Thoracic aorta (tissue), 2 donors: ENCODE measurements around the gene TMEM108. TPM values are rescaled to one million over a fixed set of nuclear protein-coding genes. Genes with fewer than 3 reads are reported as not detected.

Source experiments
- ATAC-seq: fragments of 150-250 bp; one replicate; pipeline ENCODE4 v1.8.0; 2017; ENCODE audit warnings: low read depth; ENCODE audit not compliant: insufficient number of reproducible peaks, low FRiP score
- DNase-seq: peaks from one replicate; pipeline ENCODE4 v3.0.0-alpha.2; 2020; ENCODE audit warnings: low spot score
- H3K27ac ChIP-seq, 2 donors: fragments of 200-600 bp; sonication (generic); 1 replicate in 1 of 2; 2 replicates in 1 of 2; pipeline ENCODE4 v1.5.1; 2016; ENCODE audit warnings: mild to moderate bottlenecking in 2 of 2, moderate library complexity in 2 of 2
- H3K27me3 ChIP-seq: fragments of 200-600 bp; sonication (generic); replicated peaks from 2 replicates; pipeline ENCODE4 v1.6.0; 2016; ENCODE audit warnings: mild to moderate bottlenecking; ENCODE audit not compliant: insufficient read depth
- H3K36me3 ChIP-seq: fragments of 200-600 bp; sonication (generic); one replicate; pipeline ENCODE4 v1.5.1; 2016
- H3K4me1 ChIP-seq, 2 donors: fragments of 200-600 bp; sonication (generic); 1 replicate in 1 of 2; 2 replicates in 1 of 2; pipeline versions ENCODE4 v1.5.1 to v1.6.0; 2016; ENCODE audit warnings: low read depth in 2 of 2, mild to moderate bottlenecking in 1 of 2; ENCODE audit not compliant: control insufficient read depth in 1 of 2
- H3K4me3 ChIP-seq: fragments of 200-600 bp; sonication (generic); 2 replicates; pipeline ENCODE4 v1.5.1; 2016; ENCODE audit warnings: mild to moderate bottlenecking
- H3K9me3 ChIP-seq: fragments of 200-600 bp; sonication (generic); 2 replicates; pipeline ENCODE4 v1.5.1; 2016
- CTCF ChIP-seq: fragments of 200-600 bp; sonication (generic); IDR thresholded peaks from one replicate; pipeline ENCODE4 v1.5.1; 2019; ENCODE audit warnings: antibody characterized with exemption
- total RNA-seq, 2 donors: library from RNA; depleted of rRNA; stranded (reverse); fragments of >200 nt; gene quantifications; one replicate each; pipeline versions ENCODE4 v1.1.0 to v1.2.3, GENCODE V29; 2016

Gene TMEM108
- total RNA-seq, 2 donors from 2014 or later = 0.28 to 0.41 TPM

- H3K27me3 ChIP-seq = no peaks in the 10 kb centered on the region
- H3K9me3 ChIP-seq = no peaks in the 10 kb centered on the region
- H3K4me1 ChIP-seq = no peaks in the 10 kb centered on the region
- H3K4me3 ChIP-seq = no peak overlapping the region
- no peak overlapping the region for H3K27ac ChIP-seq
- no peak for ATAC-seq
- no peaks in the 10 kb centered on the region for H3K36me3 ChIP-seq
- no peak for TF ChIP-seq CTCF
- DNase-seq = no peak
Measured at GRCh38 chr3:133113526-133113925, 75.3 kb downstream of the TMEM108 start.

- no peak for DNase-seq
- H3K9me3 ChIP-seq = no peaks in the 10 kb centered on the region
- ATAC-seq = no peak
- TF ChIP-seq CTCF = no peak
- H3K27ac ChIP-seq = no peak overlapping the region
- no peaks in the 10 kb centered on the region for H3K27me3 ChIP-seq
- H3K36me3 ChIP-seq = no peaks in the 10 kb centered on the region
- no peak overlapping the region for H3K4me3 ChIP-seq
- no peaks in the 10 kb centered on the region for H3K4me1 ChIP-seq
Measured at GRCh38 chr3:133113927-133114597, 75.9 kb downstream of the TMEM108 start.

- H3K4me1 ChIP-seq = no peaks in the 10 kb centered on the region
- no peaks in the 10 kb centered on the region for H3K27me3 ChIP-seq
- no peak overlapping the region for H3K27ac ChIP-seq
- H3K36me3 ChIP-seq = no peaks in the 10 kb centered on the region
- ATAC-seq (no peak), DNase-seq (no peak)
- no peaks in the 10 kb centered on the region for H3K9me3 ChIP-seq
- no peak for TF ChIP-seq CTCF
- H3K4me3 ChIP-seq = no peak overlapping the region
Measured at GRCh38 chr3:133115176-133115575, 77.0 kb downstream of the TMEM108 start.

- no peak overlapping the region for H3K4me3 ChIP-seq
- TF ChIP-seq CTCF = no peak
- no peaks in the 10 kb centered on the region for H3K27me3 ChIP-seq
- DNase-seq (no peak), ATAC-seq (no peak)
- H3K36me3 ChIP-seq = no peaks in the 10 kb centered on the region
- no peaks in the 10 kb centered on the region for H3K9me3 ChIP-seq
- no peaks in the 10 kb centered on the region for H3K4me1 ChIP-seq
- no peak overlapping the region for H3K27ac ChIP-seq
Measured at GRCh38 chr3:133117342-133117741, 79.2 kb downstream of the TMEM108 start.

- DNase-seq = no peak
- no peaks in the 10 kb centered on the region for H3K27me3 ChIP-seq
- no peak for ATAC-seq
- peaks cover 0 to 9% of the 10 kb centered on the region in 2 donors for H3K4me1 ChIP-seq
- H3K9me3 ChIP-seq = no peaks in the 10 kb centered on the region
- no peak overlapping the region for H3K4me3 ChIP-seq
- no peak overlapping the region for H3K27ac ChIP-seq
- H3K36me3 ChIP-seq = no peaks in the 10 kb centered on the region
- TF ChIP-seq CTCF = no peak
Measured at GRCh38 chr3:133119176-133119575, 81.0 kb downstream of the TMEM108 start.
